OCI-LY3 (cell line): Measurements from ENCODE around the gene GORASP2.

Experiments used
- H2AFZ ChIP-seq: fragments of 200-600, 300-600 bp; shearing (Covaris generic); 2 replicates; pipeline ENCODE4 v1.6.0; 2014; ENCODE audit warnings: antibody characterized with exemption, low read depth, low read length
- H3K27ac ChIP-seq: fragments of 200-600, 300-600 bp; sonication (generic); 2 replicates; pipeline ENCODE4 v1.5.1; 2014; ENCODE audit warnings: mild to moderate bottlenecking, low read length, moderate library complexity, mixed read lengths
- H3K27me3 ChIP-seq: fragments of 200-600, 300-600 bp; sonication (generic); 2 replicates; pipeline ENCODE4 v1.6.1; 2014; ENCODE audit warnings: low read depth, low read length, mixed read lengths
- H3K36me3 ChIP-seq: fragments of 200-600, 300-600 bp; sonication (generic); replicated peaks from 2 replicates; pipeline ENCODE3; 2014; ENCODE audit warnings: low read depth, low read length, mixed read lengths
- H3K4me1 ChIP-seq: fragments of 300-600, 200-600 bp; sonication (generic); 2 replicates; pipeline ENCODE4 v1.6.1; 2014; ENCODE audit warnings: low read length, mixed read lengths
- H3K4me2 ChIP-seq: fragments of 200-600, 300-600 bp; sonication (generic); 2 replicates; pipeline ENCODE4 v1.6.1; 2014; ENCODE audit warnings: low read length, mixed read lengths
- H3K4me3 ChIP-seq: fragments of 300-600, 200-600 bp; sonication (generic); 2 replicates; pipeline ENCODE4 v1.5.1; 2014; ENCODE audit warnings: antibody characterized with exemption, mild to moderate bottlenecking, low read length, moderate library complexity
- H3K79me2 ChIP-seq: fragments of 300-600, 200-600 bp; shearing (Covaris generic); 2 replicates; pipeline ENCODE4 v1.6.1; 2014; ENCODE audit warnings: mild to moderate bottlenecking, low read length, mixed read lengths
- H3K9ac ChIP-seq: fragments of 300-600, 200-600 bp; shearing (Covaris generic); 2 replicates; pipeline ENCODE4 v1.6.0; 2014; ENCODE audit warnings: mild to moderate bottlenecking, low read length, moderate library complexity
- H3K9me3 ChIP-seq: fragments of 200-600, 300-600 bp; shearing (Covaris generic); 2 replicates; pipeline ENCODE4 v1.6.1; 2014; ENCODE audit warnings: low read length, mixed read lengths; ENCODE audit not compliant: insufficient read depth
- H4K20me1 ChIP-seq: fragments of 200-600, 300-600 bp; sonication (generic); 2 replicates; pipeline ENCODE4 v1.6.1; 2016; ENCODE audit warnings: low read length, mixed read lengths; ENCODE audit not compliant: insufficient read depth
- EZH2phosphoT487 ChIP-seq: fragments of 200-600 bp; shearing (Covaris generic); IDR thresholded peaks from 2 replicates; pipeline ENCODE4 v1.6.1; 2018; ENCODE audit warnings: antibody characterized with exemption, mixed run types, low read depth
- TF ChIP-seq, protein P1 (sequence below): fragments of 200-600, 300-600 bp; sonication (generic); IDR thresholded peaks from 2 replicates; pipeline ENCODE4 v1.5.1; 2014; ENCODE audit warnings: antibody characterized with exemption, low read length, low read depth

Gene GORASP2

DNA sequence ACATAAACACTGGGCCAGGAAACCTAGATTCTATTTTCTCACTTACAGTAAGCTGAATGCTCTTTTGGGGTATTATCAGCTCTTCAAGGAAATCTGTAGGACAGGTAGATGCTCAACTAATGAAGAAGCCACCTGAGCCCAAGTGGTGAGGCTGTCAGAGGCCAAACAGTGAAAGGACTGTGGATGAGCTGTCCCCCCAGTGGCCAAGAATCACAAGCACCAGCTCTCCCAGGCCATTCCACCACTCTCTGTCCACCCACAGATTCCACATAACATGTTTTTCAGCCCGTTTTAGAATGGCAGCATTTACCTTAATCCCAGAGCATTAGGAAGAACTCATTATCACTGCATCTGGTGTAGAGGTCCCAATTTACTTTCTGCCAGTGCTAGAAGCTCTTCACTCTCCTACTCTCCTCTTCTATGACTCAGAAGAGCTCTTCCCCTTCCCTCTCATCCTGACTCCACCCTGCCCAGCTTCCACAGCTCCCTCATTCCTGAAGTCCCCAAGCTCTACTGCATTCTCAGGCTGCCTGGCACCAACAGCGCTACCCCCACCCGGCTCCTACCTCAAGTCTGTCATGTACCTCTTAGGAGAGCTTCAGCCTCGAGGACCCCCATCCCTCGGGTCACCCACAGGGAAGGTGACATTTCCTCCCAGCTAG, 43.8 kb upstream of the GORASP2 start:
- H3K27ac ChIP-seq, result no peak overlapping the region
- H3K36me3 ChIP-seq, result no peaks in the 10 kb centered on the region
- TF ChIP-seq, protein P1, sequence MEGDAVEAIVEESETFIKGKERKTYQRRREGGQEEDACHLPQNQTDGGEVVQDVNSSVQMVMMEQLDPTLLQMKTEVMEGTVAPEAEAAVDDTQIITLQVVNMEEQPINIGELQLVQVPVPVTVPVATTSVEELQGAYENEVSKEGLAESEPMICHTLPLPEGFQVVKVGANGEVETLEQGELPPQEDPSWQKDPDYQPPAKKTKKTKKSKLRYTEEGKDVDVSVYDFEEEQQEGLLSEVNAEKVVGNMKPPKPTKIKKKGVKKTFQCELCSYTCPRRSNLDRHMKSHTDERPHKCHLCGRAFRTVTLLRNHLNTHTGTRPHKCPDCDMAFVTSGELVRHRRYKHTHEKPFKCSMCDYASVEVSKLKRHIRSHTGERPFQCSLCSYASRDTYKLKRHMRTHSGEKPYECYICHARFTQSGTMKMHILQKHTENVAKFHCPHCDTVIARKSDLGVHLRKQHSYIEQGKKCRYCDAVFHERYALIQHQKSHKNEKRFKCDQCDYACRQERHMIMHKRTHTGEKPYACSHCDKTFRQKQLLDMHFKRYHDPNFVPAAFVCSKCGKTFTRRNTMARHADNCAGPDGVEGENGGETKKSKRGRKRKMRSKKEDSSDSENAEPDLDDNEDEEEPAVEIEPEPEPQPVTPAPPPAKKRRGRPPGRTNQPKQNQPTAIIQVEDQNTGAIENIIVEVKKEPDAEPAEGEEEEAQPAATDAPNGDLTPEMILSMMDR, result no peak
- no peak for TF ChIP-seq EZH2phosphoT487
- no peaks in the 10 kb centered on the region for H3K9me3 ChIP-seq
- no peaks in the 10 kb centered on the region for H3K79me2 ChIP-seq
- H4K20me1 ChIP-seq, result no peaks in the 10 kb centered on the region
- no peak overlapping the region for H2AFZ ChIP-seq
- H3K4me3 ChIP-seq, result no peak overlapping the region
- H3K4me1 ChIP-seq, result no peaks in the 10 kb centered on the region
- peaks cover 20% of the 10 kb centered on the region for H3K27me3 ChIP-seq
- no peak overlapping the region for H3K4me2 ChIP-seq
- no peak overlapping the region for H3K9ac ChIP-seq

DNA sequence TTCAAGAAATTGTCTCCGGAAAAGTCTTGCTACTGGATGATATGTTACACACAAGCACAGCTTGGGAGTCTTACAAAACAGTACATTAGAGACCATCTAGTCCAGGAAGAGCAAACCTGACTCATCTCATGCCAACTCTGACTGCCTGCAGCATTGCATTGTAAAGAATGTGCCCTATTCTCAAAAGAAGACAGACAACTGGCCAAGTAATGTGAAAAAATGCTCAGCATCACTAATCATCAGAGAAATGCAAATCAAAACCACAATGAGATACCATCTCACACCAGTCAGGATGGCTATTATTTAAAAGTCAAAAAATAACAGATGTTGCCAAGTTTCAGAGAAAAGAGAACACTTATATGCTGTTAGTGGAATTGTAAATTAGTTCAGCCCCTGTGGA, 42.7 kb upstream of the GORASP2 start:
- Histone ChIP-seq H3K4me3 (no peak overlapping the region), H3K36me3 (no peaks in the 10 kb centered on the region), H3K27me3 (peaks cover 18% of the 10 kb centered on the region; the same call in 1 of the 2 replicates), H3K4me2 (no peak overlapping the region), H2AFZ (no peak overlapping the region), H4K20me1 (no peaks in the 10 kb centered on the region), H3K9me3 (no peaks in the 10 kb centered on the region), H3K79me2 (no peaks in the 10 kb centered on the region), H3K27ac (no peak overlapping the region), H3K4me1 (no peaks in the 10 kb centered on the region), H3K9ac (no peak overlapping the region)
- TF ChIP-seq EZH2phosphoT487, result no peak
- TF ChIP-seq, protein P1, result no peak

DNA sequence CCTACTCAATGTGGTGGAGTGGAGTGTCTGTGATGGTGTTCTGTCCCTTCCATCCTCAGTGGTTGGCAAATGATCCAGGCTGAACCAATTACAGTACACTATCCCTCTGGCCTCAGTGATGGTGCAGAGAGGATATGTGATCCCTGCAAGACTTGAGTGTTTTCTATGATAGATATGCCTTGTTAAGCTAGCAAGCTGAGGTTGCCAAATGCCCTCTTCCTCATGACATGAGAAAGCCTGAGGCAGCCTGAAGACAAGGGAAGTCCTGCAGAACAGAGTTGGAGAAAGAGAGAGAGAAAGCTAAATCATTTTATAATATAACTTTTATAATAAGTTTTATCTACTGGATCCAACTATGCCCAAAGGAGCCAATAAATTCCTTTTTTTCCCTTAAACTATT, 41.6 kb upstream of the GORASP2 start:
- Histone ChIP-seq H3K4me2 (no peak overlapping the region), H2AFZ (no peak overlapping the region), H4K20me1 (no peaks in the 10 kb centered on the region), H3K27me3 (peaks cover 8% of the 10 kb centered on the region; the same call in 1 of the 2 replicates), H3K79me2 (no peaks in the 10 kb centered on the region), H3K9me3 (no peaks in the 10 kb centered on the region), H3K36me3 (no peaks in the 10 kb centered on the region), H3K9ac (no peak overlapping the region), H3K4me1 (no peaks in the 10 kb centered on the region), H3K4me3 (no peak overlapping the region), H3K27ac (no peak overlapping the region)
- TF ChIP-seq EZH2phosphoT487, result no peak
- TF ChIP-seq, protein P1, result no peak

DNA sequence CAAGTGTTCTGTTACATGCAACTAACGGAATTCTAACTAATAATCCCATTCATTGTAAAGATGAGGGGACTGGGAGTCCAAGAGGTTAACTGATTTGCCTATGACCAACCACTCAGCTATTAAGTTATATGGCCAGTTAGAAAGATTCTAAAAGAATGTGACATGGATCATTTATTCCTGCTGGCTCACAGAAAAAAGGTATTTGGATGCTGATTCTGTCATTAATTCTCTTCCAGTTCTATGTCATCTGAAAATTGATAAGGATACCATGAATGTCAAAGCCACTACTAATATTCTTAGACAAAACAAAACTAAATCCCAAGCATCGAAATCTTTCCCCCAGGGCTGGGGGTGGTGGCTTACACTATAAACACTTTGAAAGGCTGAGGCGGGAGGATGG, 41.2 kb upstream of the GORASP2 start:
- Histone ChIP-seq H3K4me1 (no peaks in the 10 kb centered on the region), H3K36me3 (no peaks in the 10 kb centered on the region), H3K27ac (no peak overlapping the region), H3K9me3 (no peaks in the 10 kb centered on the region), H3K9ac (no peak overlapping the region), H2AFZ (no peak overlapping the region), H4K20me1 (no peaks in the 10 kb centered on the region), H3K27me3 (peaks cover 7% of the 10 kb centered on the region; the same call in 1 of the 2 replicates), H3K79me2 (no peaks in the 10 kb centered on the region), H3K4me2 (no peak overlapping the region), H3K4me3 (no peak overlapping the region)
- TF ChIP-seq, protein P1, result no peak
- TF ChIP-seq EZH2phosphoT487, result no peak
